A549 (cell line): ENCODE data around the gene ITM2C.

ENCODE experiments used
- CTCF ChIP-seq: fragments of >200 bp; sonication (Bioruptor Twin); formaldehyde crosslinking; IDR thresholded peaks from 3 replicates; pipeline ENCODE4 v1.5.1; 2016
- MAZ ChIP-seq: fragments of 150-350 bp; IDR thresholded peaks from 2 replicates; pipeline ENCODE4 v1.6.1; 2014; ENCODE audit warnings: antibody characterized with exemption, low read depth, low read length, borderline replicate concordance
- TF ChIP-seq, protein P1 (sequence below): fragments of >200 bp; sonication (Bioruptor Twin); formaldehyde crosslinking; IDR thresholded peaks from 3 replicates; pipeline ENCODE4 v1.6.1; 2016
- TF ChIP-seq, protein P2 (sequence below): fragments of 250-450 bp; sonication (Bioruptor Pico); IDR thresholded peaks from 2 replicates; pipeline ENCODE4 v1.5.0; 2020; ENCODE audit warnings: low read depth, mild to moderate bottlenecking, moderate library complexity

- TF ChIP-seq, protein P1, sequence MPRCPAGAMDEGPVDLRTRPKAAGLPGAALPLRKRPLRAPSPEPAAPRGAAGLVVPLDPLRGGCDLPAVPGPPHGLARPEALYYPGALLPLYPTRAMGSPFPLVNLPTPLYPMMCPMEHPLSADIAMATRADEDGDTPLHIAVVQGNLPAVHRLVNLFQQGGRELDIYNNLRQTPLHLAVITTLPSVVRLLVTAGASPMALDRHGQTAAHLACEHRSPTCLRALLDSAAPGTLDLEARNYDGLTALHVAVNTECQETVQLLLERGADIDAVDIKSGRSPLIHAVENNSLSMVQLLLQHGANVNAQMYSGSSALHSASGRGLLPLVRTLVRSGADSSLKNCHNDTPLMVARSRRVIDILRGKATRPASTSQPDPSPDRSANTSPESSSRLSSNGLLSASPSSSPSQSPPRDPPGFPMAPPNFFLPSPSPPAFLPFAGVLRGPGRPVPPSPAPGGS = no peak
- no peak for TF ChIP-seq MAZ
- no peak for TF ChIP-seq CTCF
- TF ChIP-seq, protein P2, sequence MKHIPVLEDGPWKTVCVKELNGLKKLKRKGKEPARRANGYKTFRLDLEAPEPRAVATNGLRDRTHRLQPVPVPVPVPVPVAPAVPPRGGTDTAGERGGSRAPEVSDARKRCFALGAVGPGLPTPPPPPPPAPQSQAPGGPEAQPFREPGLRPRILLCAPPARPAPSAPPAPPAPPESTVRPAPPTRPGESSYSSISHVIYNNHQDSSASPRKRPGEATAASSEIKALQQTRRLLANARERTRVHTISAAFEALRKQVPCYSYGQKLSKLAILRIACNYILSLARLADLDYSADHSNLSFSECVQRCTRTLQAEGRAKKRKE (CRISPR knock-in tag) = no peak
These were observed 34.0 kb downstream of the ITM2C start for GRCh38 chr2:230898713-230899091.
